Activated naive CD4-positive, alpha-beta T cell treated with anti-CD3 and anti-CD28 coated beads for 36 hours (primary cell): ENCODE results near the gene DHRS2. TPM values are rescaled to one million over a fixed set of nuclear protein-coding genes. Genes with fewer than 3 reads are reported as not detected.
"Not testable (repeated sequence)": the region's sequence is repeated elsewhere in the genome, so short reads cannot be mapped to it uniquely, and the experiment has no call there.

Source experiments
- CTCF ChIA-PET: fragments of 350-600 bp; sonication (Branson Sonifier 250); formaldehyde crosslinking; loops from one replicate; lab custom pipeline; 2021; ENCODE audit warnings: antibody characterized with exemption; lab: Charles Lee
- DNase-seq: peaks from one replicate; pipeline ENCODE4 v3.0.0-alpha.2; 2020
- H3K27ac Mint-ChIP-seq: one replicate; pipeline ENCODE4 v1.8.0; 2021; ENCODE audit warnings: mild to moderate bottlenecking, mixed read lengths
- H3K27me3 Mint-ChIP-seq: one replicate; pipeline ENCODE4 v1.8.0; 2021; ENCODE audit warnings: low read depth, mixed read lengths
- H3K36me3 Mint-ChIP-seq: one replicate; pipeline ENCODE4 v1.8.0; 2021; ENCODE audit warnings: low read depth, mixed read lengths
- H3K4me1 Mint-ChIP-seq: one replicate; pipeline ENCODE4 v1.8.0; 2021; ENCODE audit warnings: low read depth, mixed read lengths
- H3K4me3 Mint-ChIP-seq: one replicate; pipeline ENCODE4 v1.8.0; 2021; ENCODE audit warnings: mild to moderate bottlenecking, moderate library complexity, mixed read lengths
- H3K9me3 Mint-ChIP-seq: one replicate; pipeline ENCODE4 v1.8.0; 2021; ENCODE audit warnings: mixed read lengths
- intact Hi-C: fragments of 100-400 bp; cut with micrococcal nuclease; formaldehyde crosslinking; loops from one replicate; pipeline ENCODE4 v1.15.1; 2023
- total RNA-seq, 2 experiments: library from RNA; stranded (reverse); gene quantifications; one replicate each; pipeline ENCODE4 v1.2.3, GENCODE V29; 2021

Gene DHRS2
- under 1 TPM; 0.17 to 0.26 TPM for total RNA-seq

GRCh38 chr14:23636317-23637211 lies at the start of gene DHRS2:
Gene DHRS2, plus strand, starts transcription at chr14:23636364. Its CDS starts 2,501 bp downstream, at chr14:23638865.
- Mint-ChIP-seq H3K27ac (no peak within 1 kb of the TSS), H3K4me1 (peaks cover 5% of the 10 kb centered on the region), H3K36me3 (no peaks in the 10 kb centered on the region), H3K27me3 (no peaks in the 10 kb centered on the region), H3K4me3 (no peak within 1 kb of the TSS), H3K9me3 (no peaks in the 10 kb centered on the region)
- CTCF ChIA-PET = interaction anchor here (0.7 to 1.9 kb wide), 3 partner anchors 26 to 294 kb away, joined by 3 to 4 read pairs (median 3); no protein-coding TSS in a partner anchor
- no peak for DNase-seq
- intact Hi-C loops = no loop called here

GRCh38 chr14:23588884-23589598 lies 47.1 kb upstream of the DHRS2 start:
- Mint-ChIP-seq H3K27me3 (peaks cover 15% of the 10 kb centered on the region), H3K9me3 (no peaks in the 10 kb centered on the region), H3K27ac (no peak overlapping the region), H3K36me3 (no peaks in the 10 kb centered on the region), H3K4me1 (peaks cover 3% of the 10 kb centered on the region), H3K4me3 (no peak overlapping the region)
- CTCF ChIA-PET = interaction anchor here (0.6 to 4.5 kb wide), 23 partner anchors 8 to 520 kb away, joined by 3 to 61 read pairs (median 4); no protein-coding TSS in a partner anchor
- peak; percentile 91 for DNase-seq
- intact Hi-C loops = loop anchor here (1.0 kb wide), 5 partner anchors 43 to 365 kb away; no protein-coding TSS in a partner anchor

- Mint-ChIP-seq H3K4me1 (peaks cover 3% of the 10 kb centered on the region), H3K4me3 (no peak overlapping the region), H3K27me3 (peaks cover 10% of the 10 kb centered on the region), H3K9me3 (no peaks in the 10 kb centered on the region), H3K36me3 (no peaks in the 10 kb centered on the region), H3K27ac (no peak overlapping the region)
- intact Hi-C loops = loop anchor here (1.0 kb wide), 5 partner anchors 43 to 365 kb away; no protein-coding TSS in a partner anchor
- no peak for DNase-seq
- CTCF ChIA-PET = interaction anchor here (0.5 to 4.5 kb wide), 20 partner anchors 9 to 765 kb away, joined by 3 to 61 read pairs (median 4); no protein-coding TSS in a partner anchor
Observed at GRCh38 chr14:23589606-23590005, 46.6 kb upstream of the DHRS2 start.

GRCh38 chr14:23590198-23590597 lies 46.0 kb upstream of the DHRS2 start:
- no peak for DNase-seq
- H3K4me1 Mint-ChIP-seq = peaks cover 3% of the 10 kb centered on the region
- no peak overlapping the region for H3K27ac Mint-ChIP-seq
- H3K9me3 Mint-ChIP-seq = no peaks in the 10 kb centered on the region
- intact Hi-C loops = no loop called here
- H3K36me3 Mint-ChIP-seq = no peaks in the 10 kb centered on the region
- CTCF ChIA-PET = interaction anchor here (0.5 to 4.5 kb wide), 9 partner anchors 9 to 766 kb away, joined by 3 to 61 read pairs (median 5); no protein-coding TSS in a partner anchor
- peaks cover 10% of the 10 kb centered on the region for H3K27me3 Mint-ChIP-seq
- no peak overlapping the region for H3K4me3 Mint-ChIP-seq

GRCh38 chr14:23594191-23594590 lies 42.0 kb upstream of the DHRS2 start:
- H3K36me3 Mint-ChIP-seq, H3K27ac Mint-ChIP-seq, DNase-seq, intact Hi-C loops, H3K9me3 Mint-ChIP-seq, H3K4me3 Mint-ChIP-seq, H3K27me3 Mint-ChIP-seq, H3K4me1 Mint-ChIP-seq: not testable (repeated sequence)
- CTCF ChIA-PET = interaction anchor here (2.8 kb wide), 1 partner anchor 38 kb away, joined by 10 read pairs; no protein-coding TSS in a partner anchor

GRCh38 chr14:23600322-23600707 lies 35.8 kb upstream of the DHRS2 start:
- Mint-ChIP-seq H3K27ac (no peak overlapping the region), H3K4me1 (no peaks in the 10 kb centered on the region), H3K36me3 (no peaks in the 10 kb centered on the region), H3K4me3 (no peak overlapping the region), H3K9me3 (no peaks in the 10 kb centered on the region), H3K27me3 (no peaks in the 10 kb centered on the region)
- no peak for DNase-seq
- intact Hi-C loops = no loop called here
- CTCF ChIA-PET = interaction anchor here (0.7 to 1.3 kb wide), 3 partner anchors 31 to 149 kb away, joined by 3 to 4 read pairs (median 4); no protein-coding TSS in a partner anchor

- H3K27me3 Mint-ChIP-seq = no peaks in the 10 kb centered on the region
- H3K27ac Mint-ChIP-seq = no peak overlapping the region
- intact Hi-C loops = no loop called here
- H3K9me3 Mint-ChIP-seq = no peaks in the 10 kb centered on the region
- CTCF ChIA-PET = interaction anchor here (1.1 to 1.3 kb wide), 2 partner anchors 31 kb away, joined by 3 to 4 read pairs; no protein-coding TSS in a partner anchor
- DNase-seq = no peak
- H3K36me3 Mint-ChIP-seq = no peaks in the 10 kb centered on the region
- peaks cover 2% of the 10 kb centered on the region for H3K4me1 Mint-ChIP-seq
- no peak overlapping the region for H3K4me3 Mint-ChIP-seq
Observed at GRCh38 chr14:23600806-23601205, 35.4 kb upstream of the DHRS2 start.

GRCh38 chr14:23601424-23601823 lies 34.7 kb upstream of the DHRS2 start:
- DNase-seq = no peak
- Mint-ChIP-seq H3K9me3 (no peaks in the 10 kb centered on the region), H3K4me3 (no peak overlapping the region), H3K36me3 (no peaks in the 10 kb centered on the region), H3K27ac (no peak overlapping the region), H3K4me1 (peaks cover 6% of the 10 kb centered on the region), H3K27me3 (no peaks in the 10 kb centered on the region)
- CTCF ChIA-PET = interaction anchor here (1.1 to 1.9 kb wide), 4 partner anchors 11 to 31 kb away, joined by 3 to 6 read pairs (median 4); no protein-coding TSS in a partner anchor
- intact Hi-C loops = no loop called here

GRCh38 chr14:23601845-23602180 lies 34.4 kb upstream of the DHRS2 start:
- DNase-seq = no peak
- Mint-ChIP-seq H3K27ac (no peak overlapping the region), H3K9me3 (no peaks in the 10 kb centered on the region), H3K36me3 (no peaks in the 10 kb centered on the region), H3K4me1 (peaks cover 10% of the 10 kb centered on the region), H3K27me3 (no peaks in the 10 kb centered on the region), H3K4me3 (no peak overlapping the region)
- intact Hi-C loops = no loop called here
- CTCF ChIA-PET = interaction anchor here (1.2 to 1.9 kb wide), 3 partner anchors 12 to 30 kb away, joined by 3 to 6 read pairs (median 4); no protein-coding TSS in a partner anchor

- CTCF ChIA-PET = interaction anchor here (1.2 to 1.9 kb wide), 2 partner anchors 12 to 14 kb away, joined by 3 to 6 read pairs; no protein-coding TSS in a partner anchor
- H3K4me3 Mint-ChIP-seq = no peak overlapping the region
- H3K27me3 Mint-ChIP-seq = no peaks in the 10 kb centered on the region
- no peaks in the 10 kb centered on the region for H3K9me3 Mint-ChIP-seq
- no peak overlapping the region for H3K27ac Mint-ChIP-seq
- H3K36me3 Mint-ChIP-seq = no peaks in the 10 kb centered on the region
- H3K4me1 Mint-ChIP-seq = peaks cover 10% of the 10 kb centered on the region
- no peak for DNase-seq
- intact Hi-C loops = no loop called here
Observed at GRCh38 chr14:23602181-23603095, 33.7 kb upstream of the DHRS2 start.

- Mint-ChIP-seq H3K4me1 (peaks cover 10% of the 10 kb centered on the region), H3K4me3 (no peak overlapping the region), H3K9me3 (no peaks in the 10 kb centered on the region), H3K36me3 (no peaks in the 10 kb centered on the region), H3K27me3 (no peaks in the 10 kb centered on the region), H3K27ac (no peak overlapping the region)
- no peak for DNase-seq
- intact Hi-C loops = no loop called here
- CTCF ChIA-PET = interaction anchor here (1.9 kb wide), 1 partner anchor 14 kb away, joined by 6 read pairs; no protein-coding TSS in a partner anchor
Observed at GRCh38 chr14:23603103-23603502, 33.1 kb upstream of the DHRS2 start.
